Suprapubic skin (tissue), 4 donors: ENCODE measurements around the gene TADA3.

Experiments
- EP300 ChIP-seq: sonication (generic); formaldehyde crosslinking; IDR thresholded peaks from one replicate; pipeline ENCODE4 v1.6.1; 2017; ENCODE audit warnings: antibody characterized with exemption
- POLR2A ChIP-seq, 2 donors: fragments of 450-650 bp; IDR thresholded peaks; one replicate each; pipeline ENCODE4 v1.6.1; 2017; ENCODE audit warnings: antibody characterized with exemption in 2 of 2, mild to moderate bottlenecking in 2 of 2, moderate library complexity in 2 of 2
- POLR2AphosphoS5 ChIP-seq, 3 donors: sonication (generic); formaldehyde crosslinking; IDR thresholded peaks; one replicate each; pipeline ENCODE4 v1.6.1; 2017; ENCODE audit warnings: antibody characterized with exemption in 3 of 3
- TF ChIP-seq, protein P1 (sequence below), 2 donors: fragments of 200-600 bp in 1 of 2; fragments of 450-650 bp in 1 of 2; sonication (generic) in 1 of 2; IDR thresholded peaks; one replicate each; pipeline ENCODE4 v1.5.1; 2016 to 2019; ENCODE audit warnings: antibody characterized with exemption in 2 of 2, mild to moderate bottlenecking in 1 of 2, moderate library complexity in 1 of 2

DNA sequence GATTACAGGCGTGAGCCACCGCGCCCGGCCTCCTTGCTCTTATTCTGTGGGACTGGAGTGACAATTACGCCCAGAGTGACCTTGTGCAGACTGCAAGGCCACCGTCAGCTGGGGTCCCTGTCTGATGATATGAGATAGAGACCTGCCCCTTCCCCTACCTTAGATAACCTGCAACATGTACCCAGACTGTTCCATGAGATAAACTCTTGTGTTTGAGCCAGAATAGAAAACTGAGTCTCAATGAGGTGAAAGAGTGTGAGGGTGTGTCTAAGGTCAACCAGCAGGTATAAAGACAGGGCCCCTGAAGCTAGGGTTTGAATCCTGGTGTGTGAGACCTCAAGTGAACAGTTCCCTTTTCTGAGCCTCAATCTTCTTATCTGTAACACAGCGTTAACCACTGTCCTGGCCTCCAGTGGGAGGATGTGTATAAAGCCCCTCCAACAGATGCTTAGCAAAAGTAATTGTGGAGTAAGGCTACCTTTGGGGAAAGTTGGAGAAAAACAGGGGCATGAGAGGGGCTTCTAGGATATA is 6.0 kb downstream of the TADA3 start:
- TF ChIP-seq, protein P1, sequence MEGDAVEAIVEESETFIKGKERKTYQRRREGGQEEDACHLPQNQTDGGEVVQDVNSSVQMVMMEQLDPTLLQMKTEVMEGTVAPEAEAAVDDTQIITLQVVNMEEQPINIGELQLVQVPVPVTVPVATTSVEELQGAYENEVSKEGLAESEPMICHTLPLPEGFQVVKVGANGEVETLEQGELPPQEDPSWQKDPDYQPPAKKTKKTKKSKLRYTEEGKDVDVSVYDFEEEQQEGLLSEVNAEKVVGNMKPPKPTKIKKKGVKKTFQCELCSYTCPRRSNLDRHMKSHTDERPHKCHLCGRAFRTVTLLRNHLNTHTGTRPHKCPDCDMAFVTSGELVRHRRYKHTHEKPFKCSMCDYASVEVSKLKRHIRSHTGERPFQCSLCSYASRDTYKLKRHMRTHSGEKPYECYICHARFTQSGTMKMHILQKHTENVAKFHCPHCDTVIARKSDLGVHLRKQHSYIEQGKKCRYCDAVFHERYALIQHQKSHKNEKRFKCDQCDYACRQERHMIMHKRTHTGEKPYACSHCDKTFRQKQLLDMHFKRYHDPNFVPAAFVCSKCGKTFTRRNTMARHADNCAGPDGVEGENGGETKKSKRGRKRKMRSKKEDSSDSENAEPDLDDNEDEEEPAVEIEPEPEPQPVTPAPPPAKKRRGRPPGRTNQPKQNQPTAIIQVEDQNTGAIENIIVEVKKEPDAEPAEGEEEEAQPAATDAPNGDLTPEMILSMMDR (IDR thresholded peaks at IDR 0.05) = no peak
- TF ChIP-seq EP300 = no peak
- TF ChIP-seq POLR2A (IDR thresholded peaks at IDR 0.05) = no peak
- no peak for TF ChIP-seq POLR2AphosphoS5 (IDR thresholded peaks at IDR 0.05)
